Activated CD8-positive, alpha-beta memory T cell treated with anti-CD3 and anti-CD28 coated beads, Interleukin-2, amount 50 U/mL, for 1 hour (primary cell): Measurements from ENCODE around the gene SERPINA9.
"Not testable (repeated sequence)": the region's sequence is repeated elsewhere in the genome, so short reads cannot be mapped to it uniquely, and the experiment has no call there.

ENCODE experiments used
- DNase-seq: peaks from one replicate; pipeline ENCODE4 v3.0.0-alpha.2; 2020; ENCODE audit errors: extremely low read depth

SERPINA9 gene

GRCh38 chr14:94486883-94487282 is 10.9 kb upstream of the SERPINA9 start:
- DNase-seq = no peak

DNA sequence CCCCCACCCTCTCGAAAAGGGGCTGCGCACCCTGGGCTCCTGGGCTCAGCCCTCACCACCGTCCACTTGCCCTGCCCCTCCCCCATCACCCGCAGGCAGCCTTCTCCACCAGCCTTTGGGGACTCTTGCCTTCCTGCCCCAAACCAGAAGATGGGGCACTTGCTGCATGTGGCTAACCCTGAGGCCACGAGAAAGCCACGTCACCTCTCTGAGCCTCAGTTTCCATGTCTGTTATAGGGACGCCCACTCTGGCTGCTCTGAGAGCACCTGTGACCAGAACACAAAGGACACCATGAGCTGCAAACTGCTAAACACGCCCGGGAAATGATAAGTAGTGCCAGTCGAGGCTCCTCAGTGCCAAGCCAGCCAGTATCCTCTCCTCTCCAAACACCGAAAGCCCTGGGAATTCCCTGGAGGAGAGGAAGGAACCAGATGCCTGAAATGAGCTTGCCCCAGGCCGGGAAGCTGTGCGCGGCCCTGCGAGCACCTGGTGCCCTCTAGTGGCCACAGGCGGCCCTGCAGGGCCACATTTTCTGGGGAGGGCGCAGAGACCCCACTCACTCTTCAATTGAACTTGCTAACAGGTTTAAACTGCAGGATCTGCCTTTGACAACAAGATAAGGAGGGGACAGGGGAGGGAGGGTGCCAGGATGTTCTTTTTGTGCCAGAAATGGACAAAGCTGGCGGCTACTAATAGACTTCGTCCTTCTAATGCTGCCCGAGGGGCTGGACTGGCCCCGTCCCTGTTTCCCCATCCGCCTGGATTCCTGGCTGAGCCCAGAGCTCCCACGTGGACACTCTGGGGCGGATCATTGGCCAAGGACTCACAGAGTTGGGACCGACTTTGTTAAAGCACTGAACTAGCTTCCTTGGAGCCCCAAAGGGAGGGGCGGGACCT is 10.2 kb upstream of the SERPINA9 start:
- DNase-seq = no peak

- DNase-seq = no peak
Measured at GRCh38 chr14:94484481-94484880, 8.5 kb upstream of the SERPINA9 start.

DNA sequence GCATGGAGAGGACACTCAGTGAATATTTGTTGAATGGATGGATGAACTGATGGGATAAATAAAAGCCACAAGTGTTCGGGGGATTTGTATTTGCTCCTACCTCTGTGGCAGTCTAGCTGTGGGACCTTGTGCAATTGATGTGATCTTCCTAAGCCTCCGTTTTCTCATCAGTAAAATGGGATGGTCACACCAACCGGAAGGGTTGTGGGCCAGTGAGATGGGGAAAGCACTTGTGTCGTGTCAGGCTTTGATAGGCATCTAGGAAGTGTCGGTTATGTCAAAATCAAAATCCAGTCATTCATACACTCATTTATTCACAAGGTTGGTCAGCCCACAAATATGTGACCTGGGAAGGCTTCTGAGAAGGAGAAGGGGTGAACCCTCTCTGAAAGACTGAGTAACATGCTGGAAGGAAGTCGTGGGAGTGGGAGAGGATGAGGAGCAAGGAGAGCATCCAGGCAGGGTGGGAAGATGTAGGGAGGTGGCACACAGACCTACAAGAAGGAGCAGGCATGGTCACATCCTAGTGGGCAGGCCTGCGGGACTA is 7.8 kb upstream of the SERPINA9 start:
- DNase-seq = no peak

DNA sequence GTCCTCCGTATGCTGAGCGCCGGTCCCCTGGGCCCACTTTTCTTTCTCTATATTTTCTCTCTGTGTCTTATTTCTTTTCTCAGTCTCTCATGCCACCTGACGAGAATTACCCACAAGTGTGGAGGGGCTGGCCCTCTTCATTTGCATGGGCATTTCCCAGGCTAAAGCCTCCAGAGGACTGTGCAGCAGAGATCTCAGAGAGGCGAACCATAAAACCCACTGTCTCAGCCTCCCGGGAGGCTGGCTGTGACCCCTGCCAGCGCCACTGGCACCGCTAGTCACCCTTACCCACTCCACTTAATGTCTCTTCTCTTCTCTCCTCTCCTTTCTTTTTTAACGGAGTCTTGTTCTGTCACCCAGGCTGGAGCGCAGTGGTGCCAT is 7.1 kb upstream of the SERPINA9 start:
- no peak for DNase-seq

GRCh38 chr14:94482132-94483070 is 6.4 kb upstream of the SERPINA9 start:
- not testable (repeated sequence) for DNase-seq

DNA sequence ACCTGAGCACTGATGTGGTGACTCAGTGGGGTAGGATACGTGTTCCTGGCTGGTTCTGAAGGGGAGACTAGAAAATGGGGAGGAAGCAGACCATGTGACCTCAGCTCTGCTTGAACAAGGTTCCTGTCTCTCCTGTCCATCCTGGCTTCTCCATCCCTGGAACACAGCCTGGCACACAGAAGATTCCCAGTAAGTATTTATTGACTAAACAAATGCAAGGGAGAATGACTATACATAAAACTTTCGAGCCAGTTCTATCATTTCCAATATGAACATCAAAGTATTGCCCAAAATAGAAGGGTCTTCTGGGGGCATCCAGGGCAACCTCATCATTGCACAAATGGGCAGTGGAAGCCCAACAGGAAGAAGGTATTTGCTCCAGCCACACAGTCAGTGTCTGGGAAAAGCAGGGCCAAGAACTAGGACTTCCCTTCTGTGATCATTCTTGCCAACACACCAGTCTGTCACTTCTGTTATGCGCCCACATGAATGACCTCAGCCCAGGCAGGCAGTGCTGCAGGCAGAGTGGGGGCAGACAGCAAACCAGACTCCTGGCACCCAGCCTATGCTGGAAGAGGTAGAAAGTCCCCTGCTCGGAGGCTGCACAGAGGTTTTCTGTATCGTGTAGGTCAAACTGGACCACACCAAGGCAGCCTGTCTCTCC is 5.6 kb upstream of the SERPINA9 start:
- DNase-seq = no peak

GRCh38 chr14:94480809-94481208 is 4.8 kb upstream of the SERPINA9 start:
- DNase-seq = no peak

- no peak for DNase-seq
Measured at GRCh38 chr14:94478420-94478819, 2.4 kb upstream of the SERPINA9 start.

DNA sequence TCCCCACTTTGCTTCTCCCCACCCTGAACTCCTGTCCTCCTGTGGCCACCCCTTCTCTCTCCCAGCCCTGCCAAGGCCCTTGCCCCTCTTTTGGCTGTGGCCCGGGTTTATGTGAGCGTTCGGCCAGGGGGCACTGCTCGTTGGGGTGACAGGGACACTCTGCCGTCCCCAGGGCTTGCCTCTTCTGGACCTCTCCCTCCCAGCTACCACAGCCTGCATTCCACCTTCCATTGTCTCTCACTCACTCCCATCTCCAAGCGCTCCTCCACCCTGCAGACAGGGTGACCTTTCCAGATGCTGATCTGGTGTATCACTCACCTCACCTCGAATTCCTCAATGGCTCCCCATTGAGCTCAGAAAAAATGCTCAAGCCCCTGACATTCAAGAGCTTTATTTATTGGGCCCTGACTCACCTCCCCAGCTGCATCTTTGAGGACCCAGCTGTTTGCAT is 1.4 kb downstream of the SERPINA9 start:
- DNase-seq = no peak

- DNase-seq = no peak
Measured at GRCh38 chr14:94473666-94474410, 2.2 kb downstream of the SERPINA9 start.

GRCh38 chr14:94472842-94473241 is 3.2 kb downstream of the SERPINA9 start:
- DNase-seq = no peak

- DNase-seq = no peak
Measured at GRCh38 chr14:94471045-94471444, 5.0 kb downstream of the SERPINA9 start.

GRCh38 chr14:94470311-94470710 is 5.7 kb downstream of the SERPINA9 start:
- no peak for DNase-seq

DNA sequence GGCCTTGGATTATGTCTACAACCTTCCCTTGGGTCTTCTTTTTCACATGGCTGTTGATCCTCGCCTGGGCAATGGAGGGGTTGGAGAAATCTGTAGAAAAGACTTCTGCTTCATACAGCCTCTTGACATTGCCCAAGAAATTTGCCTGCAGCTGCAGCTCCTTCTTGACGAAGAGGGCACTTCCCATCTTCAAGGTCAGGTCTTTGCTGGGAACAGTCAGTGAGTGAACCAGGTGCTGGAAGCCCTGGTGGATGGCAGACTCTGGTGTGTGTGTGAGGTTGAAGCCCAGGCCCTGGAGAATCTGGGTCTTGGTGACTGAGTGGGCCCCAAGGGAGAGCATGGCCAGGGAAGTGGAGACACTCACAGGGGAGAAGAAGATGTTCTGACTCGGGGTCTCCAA is 6.7 kb downstream of the SERPINA9 start:
- no peak for DNase-seq

DNA sequence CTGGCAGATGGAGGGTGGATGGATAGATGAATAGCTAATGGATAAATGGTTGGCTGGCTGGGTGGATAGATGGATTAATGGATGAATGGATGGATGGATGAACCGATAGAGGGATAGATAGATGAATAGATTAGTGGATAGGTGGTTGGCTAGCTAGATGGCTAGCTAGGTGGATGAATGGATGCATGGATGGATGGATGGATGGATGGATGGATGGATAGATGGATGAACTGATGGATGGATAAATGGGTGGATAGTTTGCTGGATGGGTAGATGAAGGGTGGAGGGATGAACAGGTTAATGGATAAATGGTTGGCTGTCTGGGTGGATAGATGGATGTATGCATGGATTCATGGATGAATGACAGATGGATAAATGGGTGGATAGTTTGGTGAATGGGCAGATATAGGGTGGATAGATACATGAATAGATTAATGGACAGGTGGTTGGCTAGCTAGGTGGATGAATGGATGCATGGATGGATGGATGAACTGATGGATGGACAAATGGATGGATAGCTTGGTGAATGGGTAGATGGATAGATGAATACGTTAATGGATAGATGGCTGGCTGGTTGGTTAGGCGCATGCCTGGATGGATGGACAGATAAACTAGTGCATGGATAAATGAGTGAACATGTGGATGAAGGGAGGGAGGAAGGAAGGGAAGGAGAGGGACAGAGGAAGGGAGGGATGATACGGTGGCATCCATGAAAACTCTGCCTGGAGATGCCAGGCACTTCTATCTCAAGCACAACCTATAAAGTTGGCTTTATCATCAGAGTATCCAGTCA is 8.1 kb downstream of the SERPINA9 start:
- DNase-seq = no peak

DNA sequence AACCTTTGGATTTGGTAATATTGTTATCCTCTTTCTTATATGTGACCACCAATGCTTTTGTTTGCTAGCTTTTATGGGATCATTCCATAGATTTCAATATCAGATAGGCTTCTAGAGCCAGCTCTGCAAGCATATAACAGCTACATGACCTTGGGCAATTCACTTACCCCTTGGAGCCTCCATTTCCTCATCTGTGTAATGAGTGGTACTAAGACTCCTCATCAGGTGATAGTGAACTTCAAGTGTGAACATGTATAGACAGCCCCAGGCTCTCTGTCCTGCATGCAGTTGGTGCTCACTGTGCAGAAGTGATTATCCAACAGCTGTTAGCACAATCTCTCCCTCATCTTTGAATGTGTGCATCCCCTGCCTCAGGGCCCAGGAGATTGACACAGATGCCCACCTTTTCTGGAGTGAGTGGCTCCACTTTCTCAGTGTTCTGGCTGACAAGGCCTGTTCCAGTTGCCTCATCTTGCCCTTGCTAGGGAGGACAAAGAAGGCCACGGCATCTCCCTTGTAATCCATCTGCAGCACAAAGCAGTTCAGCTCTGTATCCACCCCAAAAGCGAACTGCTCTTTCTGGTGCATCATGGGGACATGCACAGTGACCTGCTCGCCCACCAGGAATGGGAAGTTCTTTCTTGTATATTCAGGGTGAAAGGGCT is 9.2 kb downstream of the SERPINA9 start:
- DNase-seq = no peak

DNA sequence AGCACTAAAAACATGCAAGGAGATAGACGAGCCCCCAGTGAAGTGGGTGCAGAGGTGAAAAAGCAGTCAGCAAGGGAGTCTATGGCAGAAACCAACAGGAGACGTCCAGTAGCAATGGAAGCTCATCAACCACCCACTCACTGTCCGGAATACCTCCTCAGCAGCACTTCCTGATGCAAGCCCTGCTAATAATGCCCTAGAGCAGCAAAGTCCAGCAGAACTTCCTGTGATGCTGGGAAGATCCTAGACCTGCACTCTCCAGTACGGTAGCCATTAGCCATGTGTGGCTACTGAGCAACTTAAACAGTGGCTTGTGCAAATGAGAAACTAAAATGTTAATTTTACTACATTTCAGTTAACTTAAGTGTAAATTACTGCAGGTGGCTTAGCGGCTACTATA is 11.0 kb downstream of the SERPINA9 start:
- no peak for DNase-seq

DNA sequence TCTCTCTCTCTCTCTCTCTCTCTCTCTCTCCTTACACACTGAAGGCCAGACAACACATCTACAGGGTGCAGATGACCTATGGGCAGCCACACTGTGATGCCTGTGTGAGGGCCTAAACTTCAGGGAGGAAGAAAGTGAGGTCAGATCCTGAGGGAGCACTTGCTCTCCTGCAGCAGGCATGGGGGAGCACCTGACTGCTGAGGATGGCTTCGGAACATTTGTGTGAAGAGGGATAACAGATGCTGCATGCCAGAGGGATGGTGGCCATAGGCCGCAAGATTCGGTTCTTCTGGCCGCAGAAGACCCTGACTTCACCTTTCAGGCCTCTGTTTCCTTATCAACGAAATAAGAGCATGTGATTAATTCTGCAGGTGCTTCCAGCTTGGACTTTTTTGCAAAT is 11.7 kb downstream of the SERPINA9 start:
- DNase-seq = no peak
